SIG-M5 (cell line): Measurements from ENCODE around the gene PDE4B.
"Not testable (repeated sequence)": the region's sequence is repeated elsewhere in the genome, so short reads cannot be mapped to it uniquely, and the experiment has no call there.

Experiments
- DNase-seq: peaks from one replicate; lab custom pipeline; 2025; lab: John Stamatoyannopoulos, UW

Gene PDE4B

GRCh38 chr1:65953170-65953569 lies 160.5 kb downstream of the PDE4B start:
- no peak for DNase-seq

- DNase-seq = no peak
Observed at GRCh38 chr1:65955071-65955470, 162.4 kb downstream of the PDE4B start.

GRCh38 chr1:65955503-65955902 lies 162.8 kb downstream of the PDE4B start:
- DNase-seq = no peak

- DNase-seq = no peak
Observed at GRCh38 chr1:65958561-65959350, 166.1 kb downstream of the PDE4B start.

GRCh38 chr1:65959896-65960567 lies 167.3 kb downstream of the PDE4B start:
- no peak for DNase-seq

GRCh38 chr1:65963156-65963888 lies 170.6 kb downstream of the PDE4B start:
- DNase-seq = no peak

- DNase-seq = no peak
Observed at GRCh38 chr1:65964123-65964522, 171.4 kb downstream of the PDE4B start.

- no peak for DNase-seq
Observed at GRCh38 chr1:65965112-65965996, 172.7 kb downstream of the PDE4B start.

- DNase-seq = not testable (repeated sequence)
Observed at GRCh38 chr1:65967492-65967891, 174.8 kb downstream of the PDE4B start.

- DNase-seq = no peak
Observed at GRCh38 chr1:65971547-65971946, 178.9 kb downstream of the PDE4B start.

GRCh38 chr1:65975708-65976107 lies 183.0 kb downstream of the PDE4B start:
- no peak for DNase-seq

GRCh38 chr1:65979136-65980044 lies 186.7 kb downstream of the PDE4B start:
- DNase-seq = no peak

GRCh38 chr1:65980237-65980636 lies 187.5 kb downstream of the PDE4B start:
- DNase-seq = no peak

- DNase-seq = no peak
Observed at GRCh38 chr1:65983500-65983899, 190.8 kb downstream of the PDE4B start.

GRCh38 chr1:65985393-65986066 lies 192.8 kb downstream of the PDE4B start:
- DNase-seq = no peak

- DNase-seq = no peak
Observed at GRCh38 chr1:65986146-65986545, 193.5 kb downstream of the PDE4B start.

- no peak for DNase-seq
Observed at GRCh38 chr1:65990161-65990560, 197.5 kb downstream of the PDE4B start.

- DNase-seq = no peak
Observed at GRCh38 chr1:65991694-65992093, 199.0 kb downstream of the PDE4B start.

GRCh38 chr1:65992165-65992821 lies 199.6 kb downstream of the PDE4B start:
- no peak for DNase-seq

- no peak for DNase-seq
Observed at GRCh38 chr1:65992831-65993271, 200.2 kb downstream of the PDE4B start.
